Endodermal cell (in vitro differentiated cells): ENCODE measurements around the gene MEIOC. TPM values are rescaled to one million over a fixed set of nuclear protein-coding genes. Genes with fewer than 3 reads are reported as not detected.

Experiments used
- DNase-seq: peaks from one replicate; pipeline ENCODE4 v3.0.0-alpha.2; 2017
- H3K27ac ChIP-seq: 2 replicates; pipeline ENCODE4 v1.5.1; 2013; ENCODE audit warnings: mild to moderate bottlenecking, low read depth, low read length, moderate library complexity
- H3K27me3 ChIP-seq: 2 replicates; pipeline ENCODE4 v1.6.1; 2013; ENCODE audit warnings: mild to moderate bottlenecking, low read length, moderate library complexity; ENCODE audit not compliant: insufficient read depth, control insufficient read depth, poor library complexity, severe bottlenecking
- H3K36me3 ChIP-seq: 2 replicates; pipeline ENCODE4 v1.7.0; 2013; ENCODE audit warnings: mild to moderate bottlenecking, low read length, moderate library complexity; ENCODE audit not compliant: control insufficient read depth, insufficient read depth
- H3K4me1 ChIP-seq: one replicate; pipeline ENCODE4 v1.7.0; 2013; ENCODE audit warnings: low read length; ENCODE audit not compliant: control insufficient read depth, insufficient read depth
- H3K4me3 ChIP-seq: 2 replicates; pipeline ENCODE4 v1.5.1; 2013; ENCODE audit warnings: mild to moderate bottlenecking, low read length, moderate library complexity
- H3K9ac ChIP-seq: 2 replicates; pipeline ENCODE4 v1.6.1; 2013; ENCODE audit warnings: mild to moderate bottlenecking, low read length, moderate library complexity; ENCODE audit not compliant: poor library complexity, severe bottlenecking; ENCODE audit errors: extremely low read depth
- H3K9me3 ChIP-seq: 2 replicates; pipeline ENCODE4 v1.6.1; 2013; ENCODE audit warnings: mild to moderate bottlenecking, low read length, moderate library complexity; ENCODE audit not compliant: control insufficient read depth
- H3K27ac Mint-ChIP-seq: 2 replicates; pipeline ENCODE4 v1.8.0; 2020; ENCODE audit warnings: mixed read lengths
- H3K27me3 Mint-ChIP-seq: 2 replicates; pipeline ENCODE4 v1.8.0; 2021; ENCODE audit warnings: mild to moderate bottlenecking, mixed read lengths; ENCODE audit not compliant: insufficient read depth
- H3K36me3 Mint-ChIP-seq: 2 replicates; pipeline ENCODE4 v1.8.0; 2020; ENCODE audit warnings: low read depth, mixed read lengths
- H3K4me1 Mint-ChIP-seq: 2 replicates; pipeline ENCODE4 v1.8.0; 2020; ENCODE audit warnings: mixed read lengths
- H3K4me3 Mint-ChIP-seq: 2 replicates; pipeline ENCODE4 v1.8.0; 2020; ENCODE audit warnings: mild to moderate bottlenecking, moderate library complexity, mixed read lengths
- H3K9me3 Mint-ChIP-seq: 2 replicates; pipeline ENCODE4 v1.8.0; 2020; ENCODE audit warnings: mild to moderate bottlenecking, mixed read lengths
- CTCF ChIP-seq: fragments of 200-600 bp; sonication (generic); conservative IDR thresholded peaks from 2 replicates; pipeline ENCODE4 v1.5.0; 2021; ENCODE audit warnings: antibody characterized with exemption, mild to moderate bottlenecking
- WGBS, 2 experiments: methylation state at CpG; one replicate each; pipeline versions ENCODE4 v1.1.5 to v1.1.7; 2013; ENCODE audit warnings: missing lambda C conversion rate in 2 of 2, mixed read lengths in 1 of 2; ENCODE audit not compliant: insufficient coverage in 1 of 2, insufficient read length in 1 of 2; 5-methylcytosine and 5-hydroxymethylcytosine counted together
- total RNA-seq, 2 donors: library from RNA; stranded (reverse); fragmentation: NEBNext Ultra II Directional in 1 of 2; extraction: Animal tissue kit (Norgen Biotek cat#: 25700) in 1 of 2; gene quantifications; 2 replicates in 1 of 2; 3 replicates in 1 of 2; pipeline ENCODE4 v1.2.1, GENCODE V29; 2021

The MEIOC gene
- total RNA-seq, 2 donors from 2014 or later = 1.4 to 3.7 TPM

DNA sequence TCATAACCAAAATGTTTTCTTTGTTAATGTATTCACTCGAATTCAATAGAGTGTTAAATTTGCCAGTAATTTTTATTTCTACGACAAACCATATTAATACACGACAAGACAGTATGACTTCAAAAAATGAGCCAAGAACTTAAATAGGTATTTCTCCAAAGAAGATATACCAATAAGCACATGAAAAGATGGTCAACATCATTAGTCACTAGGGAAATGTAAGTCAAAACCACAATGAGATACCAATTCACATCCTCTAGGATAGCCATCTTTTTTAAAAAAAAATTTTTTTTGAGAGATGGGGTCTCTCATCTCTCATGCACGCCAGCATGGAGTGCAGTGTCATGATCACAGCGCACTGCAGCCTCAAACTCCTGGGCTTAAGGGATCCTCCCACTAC lies 5.0 kb upstream of the MEIOC start:
- no peak overlapping the region for H3K27ac ChIP-seq
- H3K4me1 ChIP-seq = no peaks in the 10 kb centered on the region
- peaks cover 65% of the 10 kb centered on the region for H3K27me3 Mint-ChIP-seq
- H3K9me3 ChIP-seq = no peaks in the 10 kb centered on the region
- H3K4me3 Mint-ChIP-seq = no peak overlapping the region
- H3K9me3 Mint-ChIP-seq = peaks cover 7% of the 10 kb centered on the region
- H3K36me3 Mint-ChIP-seq = peaks cover 4% of the 10 kb centered on the region
- no peak overlapping the region for H3K27ac Mint-ChIP-seq
- H3K36me3 ChIP-seq = no peaks in the 10 kb centered on the region
- DNase-seq = no peak
- WGBS, 2 experiments = 65 to 82% methylated on average over 3 to 5 of the region's 5 CpGs
- no peak overlapping the region for H3K9ac ChIP-seq
- no peak overlapping the region for H3K4me3 ChIP-seq
- H3K4me1 Mint-ChIP-seq = no peaks in the 10 kb centered on the region
- TF ChIP-seq CTCF = no peak
- peaks cover 44% of the 10 kb centered on the region for H3K27me3 ChIP-seq

DNA sequence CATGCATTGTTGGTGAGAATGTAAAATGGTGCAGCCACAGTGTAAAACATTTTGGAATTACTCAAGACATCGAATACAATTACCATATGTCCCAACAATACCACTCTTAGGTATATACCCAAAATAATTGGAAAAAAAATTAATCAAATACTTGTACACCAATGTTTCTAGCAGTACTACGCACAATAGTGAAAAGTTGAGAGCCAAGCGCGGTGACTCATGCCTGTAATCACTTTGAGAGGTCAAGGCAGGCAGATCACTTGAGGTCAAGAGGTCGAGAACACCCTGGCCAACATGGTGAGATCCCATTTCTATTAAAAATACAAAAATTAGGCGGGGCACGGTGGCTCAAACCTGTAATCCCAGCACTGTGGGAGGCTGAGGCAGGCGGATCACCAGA lies 3.5 kb upstream of the MEIOC start:
- Histone ChIP-seq H3K27me3 (peaks cover 58% of the 10 kb centered on the region), H3K9me3 (no peaks in the 10 kb centered on the region), H3K27ac (no peak overlapping the region), H3K4me1 (no peaks in the 10 kb centered on the region), H3K9ac (no peak overlapping the region), H3K4me3 (no peak overlapping the region), H3K36me3 (no peaks in the 10 kb centered on the region)
- Mint-ChIP-seq H3K36me3 (peaks cover 4% of the 10 kb centered on the region), H3K27ac (no peak overlapping the region), H3K4me1 (no peaks in the 10 kb centered on the region), H3K4me3 (no peak overlapping the region), H3K9me3 (peaks cover 10% of the 10 kb centered on the region), H3K27me3 (peaks cover 77% of the 10 kb centered on the region)
- WGBS, 2 experiments = 80 to 87% methylated on average over 8 of the region's 8 CpGs
- TF ChIP-seq CTCF = no peak
- no peak for DNase-seq

DNA sequence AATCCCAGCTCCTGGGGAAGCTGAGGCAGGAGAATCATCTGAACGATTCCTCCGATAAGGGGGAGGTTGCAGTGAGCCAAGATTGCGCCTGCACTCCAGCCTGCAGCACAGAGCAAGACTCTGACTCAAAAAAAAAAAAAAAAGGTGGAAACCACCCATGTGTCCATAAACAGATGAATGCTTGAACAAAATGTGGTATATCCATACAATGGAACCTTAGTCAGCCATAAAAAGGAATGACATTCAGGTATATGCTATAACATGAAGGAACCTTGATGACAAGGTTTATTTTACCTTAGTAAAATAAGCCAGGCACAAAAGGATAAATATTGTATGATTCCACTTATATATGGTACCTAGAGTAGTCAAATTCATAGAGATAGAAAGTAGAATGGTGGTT lies 2.9 kb upstream of the MEIOC start:
- Histone ChIP-seq H3K4me3 (no peak overlapping the region), H3K9ac (no peak overlapping the region), H3K27me3 (peaks cover 60% of the 10 kb centered on the region), H3K4me1 (no peaks in the 10 kb centered on the region), H3K36me3 (no peaks in the 10 kb centered on the region), H3K9me3 (no peaks in the 10 kb centered on the region), H3K27ac (no peak overlapping the region)
- H3K4me1 Mint-ChIP-seq = no peaks in the 10 kb centered on the region
- TF ChIP-seq CTCF = no peak
- no peak overlapping the region for H3K4me3 Mint-ChIP-seq
- no peak overlapping the region for H3K27ac Mint-ChIP-seq
- no peak for DNase-seq
- peaks cover 10% of the 10 kb centered on the region for H3K9me3 Mint-ChIP-seq
- 91 to 100% methylated on average over 2 to 3 of the region's 3 CpGs for WGBS, 2 experiments
- H3K27me3 Mint-ChIP-seq = peaks cover 81% of the 10 kb centered on the region
- peaks cover 4% of the 10 kb centered on the region for H3K36me3 Mint-ChIP-seq
